DOHH2 (cell line): Measurements from ENCODE around the gene DYNLRB2.

Source experiments
- H3F3A ChIP-seq: fragments of 200-600 bp; sonication (generic), shearing (Covaris generic); 2 replicates; pipeline ENCODE4 v1.6.0; 2016; ENCODE audit warnings: antibody characterized with exemption, mild to moderate bottlenecking; ENCODE audit not compliant: control insufficient read depth, insufficient read depth
- H3K27ac ChIP-seq: fragments of 200-600 bp; sonication (generic); 2 replicates; pipeline ENCODE4 v1.5.1; 2014; ENCODE audit warnings: low read depth, mild to moderate bottlenecking, low read length, moderate library complexity
- H3K27me3 ChIP-seq: fragments of 200-600 bp; sonication (generic); 2 replicates; pipeline ENCODE4 v1.6.1; 2014; ENCODE audit warnings: mild to moderate bottlenecking, low read length, mixed read lengths; ENCODE audit not compliant: control insufficient read depth
- H3K36me3 ChIP-seq: fragments of 200-600 bp; sonication (generic); 2 replicates; pipeline ENCODE4 v1.6.1; 2014; ENCODE audit warnings: mild to moderate bottlenecking, low read length, moderate library complexity, mixed read lengths; ENCODE audit not compliant: control insufficient read depth
- H3K4me1 ChIP-seq: fragments of 200-600 bp; sonication (generic); 2 replicates; pipeline ENCODE4 v1.6.1; 2014; ENCODE audit warnings: mild to moderate bottlenecking, low read length, mixed read lengths; ENCODE audit not compliant: control insufficient read depth
- H3K4me2 ChIP-seq: fragments of 200-600 bp; sonication (generic); 2 replicates; pipeline ENCODE4 v1.6.0; 2014; ENCODE audit warnings: mild to moderate bottlenecking, low read length, moderate library complexity
- H3K4me3 ChIP-seq: fragments of 200-600 bp; sonication (generic); 2 replicates; pipeline ENCODE4 v1.5.1; 2014; ENCODE audit warnings: mild to moderate bottlenecking, low read length, mixed read lengths
- H3K79me2 ChIP-seq: fragments of 200-600 bp; sonication (generic); 2 replicates; pipeline ENCODE4 v1.6.1; 2014; ENCODE audit warnings: mild to moderate bottlenecking, low read length, mixed read lengths; ENCODE audit not compliant: control insufficient read depth
- H3K9me2 ChIP-seq: fragments of 200-600 bp; sonication (generic); replicated peaks from 2 replicates; pipeline ENCODE4 v1.6.1; 2014; ENCODE audit warnings: mild to moderate bottlenecking, low read length, mixed read lengths; ENCODE audit not compliant: control insufficient read depth
- H3K9me3 ChIP-seq: fragments of 200-600 bp; sonication (generic); 2 replicates; pipeline ENCODE4 v1.6.1; 2014; ENCODE audit warnings: antibody characterized with exemption, low read length, mixed read lengths; ENCODE audit not compliant: control insufficient read depth, insufficient read depth
- H4K20me1 ChIP-seq: fragments of 200-600 bp; sonication (generic); 2 replicates; pipeline ENCODE4 v1.6.0; 2014; ENCODE audit warnings: low read depth, mild to moderate bottlenecking, antibody characterized with exemption, low read length, moderate library complexity; ENCODE audit not compliant: control insufficient read depth, insufficient read depth
- CTCF ChIP-seq: fragments of 200-600 bp; sonication (generic); IDR thresholded peaks from one replicate; pipeline ENCODE4 v1.5.1; 2014; ENCODE audit warnings: antibody characterized with exemption, mild to moderate bottlenecking, low read depth, low read length; ENCODE audit not compliant: poor library complexity, severe bottlenecking
- EZH2phosphoT487 ChIP-seq: fragments of 200-600 bp; sonication (generic); IDR thresholded peaks from 2 replicates; pipeline ENCODE4 v1.6.1; 2017; ENCODE audit warnings: borderline replicate concordance, mild to moderate bottlenecking, antibody characterized with exemption, low read length, moderate library complexity, mixed read lengths

The DYNLRB2 gene

GRCh38 chr16:80517846-80518245, 22.9 kb upstream of the DYNLRB2 start:
- Histone ChIP-seq H3F3A (no peaks in the 10 kb centered on the region), H3K4me3 (no peak overlapping the region), H3K9me3 (no peaks in the 10 kb centered on the region), H3K27ac (no peak overlapping the region), H3K79me2 (no peaks in the 10 kb centered on the region), H3K4me1 (peaks cover 12% of the 10 kb centered on the region), H3K4me2 (no peak overlapping the region), H3K36me3 (no peaks in the 10 kb centered on the region), H3K27me3 (no peaks in the 10 kb centered on the region), H4K20me1 (no peaks in the 10 kb centered on the region), H3K9me2 (no peaks in the 10 kb centered on the region)
- TF ChIP-seq CTCF (no peak), EZH2phosphoT487 (no peak)

GRCh38 chr16:80518436-80518835, 22.4 kb upstream of the DYNLRB2 start:
- H3K79me2 ChIP-seq, result no peaks in the 10 kb centered on the region
- H3K27me3 ChIP-seq, result no peaks in the 10 kb centered on the region
- H3K27ac ChIP-seq, result no peak overlapping the region
- no peak overlapping the region for H3K4me3 ChIP-seq
- H3K4me2 ChIP-seq, result 0 out of 2 replicates have a peak overlapping the region, but pooled peaks have one; percentile 24
- peaks cover 12% of the 10 kb centered on the region for H3K4me1 ChIP-seq
- no peaks in the 10 kb centered on the region for H3F3A ChIP-seq
- TF ChIP-seq EZH2phosphoT487 (no peak), CTCF (no peak)
- no peaks in the 10 kb centered on the region for H3K9me2 ChIP-seq
- H3K9me3 ChIP-seq, result no peaks in the 10 kb centered on the region
- no peaks in the 10 kb centered on the region for H4K20me1 ChIP-seq
- no peaks in the 10 kb centered on the region for H3K36me3 ChIP-seq

- no peaks in the 10 kb centered on the region for H3F3A ChIP-seq
- no peaks in the 10 kb centered on the region for H4K20me1 ChIP-seq
- no peaks in the 10 kb centered on the region for H3K36me3 ChIP-seq
- H3K4me2 ChIP-seq, result no peak overlapping the region
- TF ChIP-seq EZH2phosphoT487 (no peak), CTCF (no peak)
- no peak overlapping the region for H3K4me3 ChIP-seq
- H3K4me1 ChIP-seq, result peaks cover 12% of the 10 kb centered on the region
- no peaks in the 10 kb centered on the region for H3K9me2 ChIP-seq
- no peak overlapping the region for H3K27ac ChIP-seq
- H3K27me3 ChIP-seq, result 0 out of 2 replicates have a peak, but pooled peaks cover 2% of the 10 kb centered on the region
- H3K79me2 ChIP-seq, result no peaks in the 10 kb centered on the region
- no peaks in the 10 kb centered on the region for H3K9me3 ChIP-seq
These were observed 21.6 kb upstream of the DYNLRB2 start for GRCh38 chr16:80519189-80519588.
